A549 treated with AZD2906 at 1 μM for 4 hours (cell line): ENCODE results near the gene RPH3AL. TPM values are rescaled to one million over a fixed set of nuclear protein-coding genes. Genes with fewer than 3 reads are reported as not detected.

ENCODE experiments used
- total RNA-seq: library from RNA; stranded (reverse); fragments of 200-300 nt; extraction: Qiagen RNA extraction; gene quantifications from 5 replicates; pipeline ENCODE4 v1.2.3, GENCODE V29; 2022

RPH3AL gene, protein sequence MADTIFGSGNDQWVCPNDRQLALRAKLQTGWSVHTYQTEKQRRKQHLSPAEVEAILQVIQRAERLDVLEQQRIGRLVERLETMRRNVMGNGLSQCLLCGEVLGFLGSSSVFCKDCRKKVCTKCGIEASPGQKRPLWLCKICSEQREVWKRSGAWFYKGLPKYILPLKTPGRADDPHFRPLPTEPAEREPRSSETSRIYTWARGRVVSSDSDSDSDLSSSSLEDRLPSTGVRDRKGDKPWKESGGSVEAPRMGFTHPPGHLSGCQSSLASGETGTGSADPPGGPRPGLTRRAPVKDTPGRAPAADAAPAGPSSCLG
- total RNA-seq: 29.5 to 37.7 TPM (median 36.7 TPM) in 5 replicates

DNA sequence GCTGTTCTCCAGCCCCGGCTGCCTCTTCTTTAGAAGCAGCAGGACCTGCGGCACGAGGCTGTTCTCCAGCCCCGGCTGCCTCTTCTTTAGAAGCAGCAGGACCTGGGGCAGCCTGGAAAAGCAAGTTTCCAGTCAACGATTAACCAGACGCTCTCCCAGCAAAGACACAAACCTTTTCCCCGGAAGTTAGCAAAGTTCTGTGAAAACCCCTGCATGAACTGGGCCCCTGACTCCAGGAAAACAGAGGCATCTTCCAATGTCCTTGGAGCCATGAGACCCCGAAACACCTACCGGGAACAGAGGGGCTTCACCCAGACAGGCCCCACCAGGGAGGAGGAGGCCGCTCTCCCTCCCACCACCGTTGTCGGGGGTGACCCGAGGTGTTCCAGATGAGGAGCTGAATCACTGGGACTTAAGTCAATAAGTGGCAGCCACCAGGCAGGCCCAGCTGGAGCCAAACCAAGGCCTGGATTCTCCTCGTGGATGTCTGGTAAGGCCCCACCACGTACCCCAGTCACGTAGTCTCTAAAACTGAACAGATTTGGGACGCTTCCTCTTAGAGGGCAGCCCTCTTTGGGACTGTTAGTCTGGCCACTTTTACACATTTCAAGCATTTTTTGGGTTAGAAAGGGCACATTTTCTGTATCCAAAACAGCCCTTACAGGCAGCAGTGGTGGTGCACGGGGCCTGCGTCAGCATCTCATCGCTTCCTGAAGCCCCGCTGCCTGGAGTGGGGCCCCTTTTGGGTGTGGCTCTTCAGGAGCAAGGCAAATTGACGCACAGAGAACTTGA lies at the start of gene RPH3AL:
Gene RPH3AL (minus strand): TSS at position 387 of the 792 bp plus-strand sequence. CDS start 25,264 bp downstream, outside the sequence.

DNA sequence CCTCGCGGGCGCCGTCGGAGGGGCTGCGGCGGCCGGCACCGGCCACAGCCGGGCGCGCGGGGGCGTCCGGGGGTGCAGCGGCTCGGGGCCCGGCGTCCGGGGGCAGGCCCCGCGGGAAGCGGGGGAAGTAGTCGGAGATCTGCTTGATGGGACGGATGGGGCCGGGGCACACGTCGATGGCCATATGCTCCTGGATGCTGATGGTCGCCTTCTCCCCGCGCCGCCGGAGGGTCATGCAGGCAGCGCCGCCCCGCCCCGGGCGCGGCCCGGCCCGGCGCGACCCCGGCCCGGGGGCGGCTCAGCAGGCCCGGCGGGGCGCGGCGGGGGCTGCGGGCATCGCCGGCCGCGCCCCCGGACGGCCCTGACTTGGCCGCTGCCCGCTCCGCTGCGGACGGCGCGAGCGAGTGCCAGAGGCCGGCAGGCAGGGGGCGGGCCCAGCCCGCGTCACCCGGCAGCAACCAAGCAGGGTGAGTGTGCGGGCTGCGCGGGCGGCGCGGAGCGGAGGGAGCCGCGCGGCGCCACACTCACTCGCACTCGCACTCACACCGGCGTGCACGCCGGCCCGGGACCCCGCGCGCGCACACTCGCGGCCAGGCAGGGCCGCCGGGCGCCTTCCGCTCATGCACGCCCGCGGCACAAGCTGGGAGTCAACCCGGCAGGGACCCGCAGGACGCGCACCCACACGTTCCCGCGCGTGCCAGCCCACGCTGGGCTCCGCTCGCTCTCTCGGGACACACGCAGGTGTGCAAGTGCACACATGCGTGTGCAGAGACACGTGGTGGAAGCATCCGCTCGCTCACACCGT lies 171.2 kb downstream of the RPH3AL start, which contains the start of gene DOC2B:
Gene DOC2B (minus strand): TSS at position 406 of the 805 bp plus-strand sequence. CDS start 171 bp downstream, at position 235.

Other genes starting within 250 kb of the RPH3AL start
- not detected in 5 replicates for gene SCGB1C2, start 215.2 kb downstream of the RPH3AL start, total RNA-seq
- gene DOC2B, start 171.2 kb downstream of the RPH3AL start, total RNA-seq: 2.0 to 2.9 TPM (median 2.2 TPM) in 5 replicates
- 27.5 to 35.1 TPM (median 31.1 TPM) in 5 replicates for gene RFLNB, start 93.1 kb upstream of the RPH3AL start, total RNA-seq